Adrenal gland (tissue), 5 donors: Measurements from ENCODE around the gene EMID1.

Experiments
- CTCF ChIP-seq, 6 experiments: fragments of 450-650 bp in 4 of 6; fragments of 200-600 bp in 2 of 6; sonication (generic) in 1 of 6; IDR thresholded peaks; 1 replicate in 5 of 6; 2 replicates in 1 of 6; pipeline versions ENCODE4 v1.5.1 to v1.8.0; 2016 to 2021; ENCODE audit warnings: antibody characterized with exemption in 6 of 6, mild to moderate bottlenecking in 2 of 6, moderate library complexity in 1 of 6
- POLR2A ChIP-seq, 2 donors: fragments of 450-650 bp; IDR thresholded peaks; one replicate each; pipeline ENCODE4 v1.6.1; 2017; ENCODE audit warnings: antibody characterized with exemption in 2 of 2, mild to moderate bottlenecking in 2 of 2, moderate library complexity in 1 of 2
- donor health status: DM: no; HTN: no; CAD: no.

- TF ChIP-seq POLR2A (IDR thresholded peaks at IDR 0.05) (no peak), CTCF (IDR thresholded peaks at IDR 0.05) (no peak)
Measured at GRCh38 chr22:29187831-29188230, 17.9 kb upstream of the EMID1 start.
